ENCODE results near the gene GHRH. TPM values are rescaled to one million over a fixed set of nuclear protein-coding genes. Genes with fewer than 3 reads are reported as not detected.

Gene GHRH
- total RNA-seq, 2 experiments from 2014 or later = not detected

GRCh38 chr20:37301558-37301957, 39.9 kb upstream of the GHRH start:
- TF ChIP-seq CTCF (conservative IDR thresholded peaks at IDR 0.05; ENCODE audit: low read length) = no peak
- no peak for TF ChIP-seq EZH2phosphoT487 (IDR thresholded peaks at IDR 0.05; ENCODE audit: borderline replicate concordance, low read depth, low read length)

GRCh38 chr20:37301120-37301519, 39.5 kb upstream of the GHRH start:
- Histone ChIP-seq H3K9me3 (ENCODE audit: low read length) (no peaks in the 10 kb centered on the region), H4K20me1 (ENCODE audit: insufficient read depth, low read length) (no peaks in the 10 kb centered on the region), H3K4me1 (ENCODE audit: insufficient read depth, low read length, poor library complexity, severe bottlenecking) (peaks cover 12% of the 10 kb centered on the region), H2AFZ (ENCODE audit: low read length) (no peak overlapping the region), H3K4me3 (ENCODE audit: low read depth, low read length, poor library complexity, severe bottlenecking) (no peak overlapping the region), H3K4me2 (ENCODE audit: low read length) (no peak overlapping the region), H3K27ac (ENCODE audit: low read depth, low read length, poor library complexity, severe bottlenecking) (no peak overlapping the region), H3K36me3 (ENCODE audit: insufficient read depth, low read length) (peaks cover 78% of the 10 kb centered on the region), H3K9me2 (ENCODE audit: insufficient read depth, low read length) (no peaks in the 10 kb centered on the region), H3K79me2 (ENCODE audit: insufficient read depth, low read depth, low read length) (peaks cover 24% of the 10 kb centered on the region; the same call in 1 of the 2 replicates)
- ChIA-PET CTCF (ENCODE audit: unreplicated experiment) (no interaction called here), POLR2A (no interaction called here)
- TF ChIP-seq CTCF (conservative IDR thresholded peaks at IDR 0.05; ENCODE audit: low read length) (no peak), EZH2phosphoT487 (IDR thresholded peaks at IDR 0.05; ENCODE audit: borderline replicate concordance, low read depth, low read length) (no peak)
- intact Hi-C loops (cut with micrococcal nuclease; ENCODE audit: unreplicated experiment) = no loop called here
- no peak for DNase-seq (ENCODE audit: low spot score)
- no TSS peak for BruUV-seq (replicated peaks)

More at GRCh38 chr20:37301558-37301957, 39.9 kb upstream of the GHRH start:
- Histone ChIP-seq H3K27ac (ENCODE audit: low read depth, low read length, poor library complexity, severe bottlenecking) (no peak overlapping the region), H3K79me2 (ENCODE audit: insufficient read depth, low read depth, low read length) (peaks cover 22% of the 10 kb centered on the region; the same call in 1 of the 2 replicates), H3K4me1 (ENCODE audit: insufficient read depth, low read length, poor library complexity, severe bottlenecking) (peaks cover 8% of the 10 kb centered on the region), H3K4me3 (ENCODE audit: low read depth, low read length, poor library complexity, severe bottlenecking) (no peak overlapping the region), H2AFZ (ENCODE audit: low read length) (no peak overlapping the region), H3K9me3 (ENCODE audit: low read length) (no peaks in the 10 kb centered on the region), H3K36me3 (ENCODE audit: insufficient read depth, low read length) (peaks cover 81% of the 10 kb centered on the region), H3K9me2 (ENCODE audit: insufficient read depth, low read length) (no peaks in the 10 kb centered on the region), H3K4me2 (ENCODE audit: low read length) (no peak overlapping the region), H4K20me1 (ENCODE audit: insufficient read depth, low read length) (no peaks in the 10 kb centered on the region)
- no TSS peak for BruUV-seq (replicated peaks)
- ChIA-PET CTCF (ENCODE audit: unreplicated experiment) (no interaction called here), POLR2A (no interaction called here)
- intact Hi-C loops (cut with micrococcal nuclease; ENCODE audit: unreplicated experiment) = no loop called here
- DNase-seq (ENCODE audit: low spot score) = no peak

GRCh38 chr20:37299718-37300528, 38.3 kb upstream of the GHRH start:
- no peak for DNase-seq (ENCODE audit: low spot score)
- ChIA-PET POLR2A (no interaction called here), CTCF (ENCODE audit: unreplicated experiment) (interaction anchor here (0.5 kb wide), 1 partner anchor 13 kb away, joined by 3 read pairs; no protein-coding TSS in a partner anchor)
- Histone ChIP-seq H3K4me3 (ENCODE audit: low read depth, low read length, poor library complexity, severe bottlenecking) (no peak overlapping the region), H3K9me3 (ENCODE audit: low read length) (no peaks in the 10 kb centered on the region), H4K20me1 (ENCODE audit: insufficient read depth, low read length) (no peaks in the 10 kb centered on the region), H3K4me2 (ENCODE audit: low read length) (no peak overlapping the region), H3K4me1 (ENCODE audit: insufficient read depth, low read length, poor library complexity, severe bottlenecking) (peaks cover 21% of the 10 kb centered on the region), H3K27ac (ENCODE audit: low read depth, low read length, poor library complexity, severe bottlenecking) (no peak overlapping the region), H3K36me3 (ENCODE audit: insufficient read depth, low read length) (peaks cover 71% of the 10 kb centered on the region), H3K79me2 (ENCODE audit: insufficient read depth, low read depth, low read length) (peaks cover 33% of the 10 kb centered on the region), H3K9me2 (ENCODE audit: insufficient read depth, low read length) (no peaks in the 10 kb centered on the region), H2AFZ (ENCODE audit: low read length) (no peak overlapping the region)
- TF ChIP-seq EZH2phosphoT487 (IDR thresholded peaks at IDR 0.05; ENCODE audit: borderline replicate concordance, low read depth, low read length) (no peak), CTCF (conservative IDR thresholded peaks at IDR 0.05; ENCODE audit: low read length) (no peak)
- intact Hi-C loops (cut with micrococcal nuclease; ENCODE audit: unreplicated experiment) = no loop called here
- BruUV-seq (replicated peaks) = no TSS peak
